ENCODE measurements around the gene ZIC1. TPM values are rescaled to one million over a fixed set of nuclear protein-coding genes. Genes with fewer than 3 reads are reported as not detected.

The ZIC1 gene
- total and polyA plus RNA-seq, 2 of the 4 experiments (the other 2 are of a cell fraction), result not detected

GRCh38 chr3:147418808-147419701 is 9.9 kb downstream of the ZIC1 start:
- H4K5ac ChIP-seq (ENCODE audit: low read depth, low read length), result no peak overlapping the region
- in situ Hi-C loops (cut with MboI; ENCODE audit: low sequenced_read_pairs), result no loop called here
- H3K9me3 ChIP-seq (ENCODE audit: control insufficient read depth, insufficient read depth, low read length), result peaks cover 20% of the 10 kb centered on the region
- H2AFZ ChIP-seq (replicated peaks; ENCODE audit: low read length, poor library complexity), result peak overlapping the region; percentile 28
- peak overlapping the region; percentile 23 for H3K4me3 ChIP-seq (ENCODE audit: insufficient read depth, low read depth, low read length)
- ChIA-PET CTCF (no interaction called here), POLR2A (ENCODE audit: unreplicated experiment) (interaction anchor here (0.6 kb wide), 1 partner anchor 93 kb away, joined by 3 read pairs; no protein-coding TSS in a partner anchor)
- no peak overlapping the region for H4K91ac ChIP-seq (ENCODE audit: insufficient read depth, low read depth, low read length)
- no peak overlapping the region for H3K56ac ChIP-seq (ENCODE audit: extremely low read depth, insufficient read depth, low read length)
- peak overlapping the region; percentile 15; the same call in 1 of the 2 replicates for H3K4me2 ChIP-seq (ENCODE audit: low read depth, low read length)
- TF ChIP-seq RCOR1 (IDR thresholded peaks at IDR 0.05; ENCODE audit: insufficient replicate concordance, low read length) (no peak), RFX5 (IDR thresholded peaks at IDR 0.05; ENCODE audit: low read depth, low read length) (no peak), MAZ (IDR thresholded peaks at IDR 0.05; ENCODE audit: borderline replicate concordance, low read depth, low read length) (no peak), USF2 (IDR thresholded peaks at IDR 0.05; ENCODE audit: low read depth, low read length) (no peak), CEBPB (IDR thresholded peaks at IDR 0.05; ENCODE audit: low read depth, low read length) (no peak), ELK1 (IDR thresholded peaks at IDR 0.05; ENCODE audit: borderline replicate concordance, low read depth, low read length) (no peak), RAD21 (IDR thresholded peaks at IDR 0.05; ENCODE audit: low read length) (no peak)
- ATAC-seq (ENCODE audit: low read depth) (peak; percentile 46; the same call in 1 of the 2 replicates), DNase-seq (peak; percentile 15)
- H3K14ac ChIP-seq (replicated peaks; ENCODE audit: low read depth, low read length), result no peak overlapping the region
- H3K36me3 ChIP-seq (ENCODE audit: control insufficient read depth, insufficient read depth, low read length), result no peaks in the 10 kb centered on the region
- no peaks in the 10 kb centered on the region for H3K9me1 ChIP-seq (ENCODE audit: insufficient read depth, low read length)
- no peaks in the 10 kb centered on the region for H3K79me1 ChIP-seq (ENCODE audit: low read depth in 1 of 2, low read length in 2 of 2)
- H3K23ac ChIP-seq (ENCODE audit: low read depth, low read length), result no peak overlapping the region
- no peak overlapping the region for H3K27ac ChIP-seq (ENCODE audit: insufficient read depth, low read length)
- no peaks in the 10 kb centered on the region for H3K4me1 ChIP-seq (ENCODE audit: control insufficient read depth, insufficient read depth, low read length)
- peaks cover 79% of the 10 kb centered on the region for H3K27me3 ChIP-seq (ENCODE audit: control insufficient read depth, insufficient read depth, low read length)
- dilution Hi-C loops (cut with HindIII; ENCODE audit: low sequenced_read_pairs, unreplicated experiment), result no loop called here
- no peak overlapping the region for H2BK15ac ChIP-seq (ENCODE audit: low read depth, low read length)
- H2BK5ac ChIP-seq (ENCODE audit: low read depth, low read length, poor library complexity, severe bottlenecking), result no peak overlapping the region
- no peak overlapping the region for H3K4ac ChIP-seq (ENCODE audit: low read depth, low read length)
- no peak overlapping the region for H3K18ac ChIP-seq (ENCODE audit: low read depth, low read length)
- no TSS peak for BruUV-seq (replicated peaks)
- H2BK120ac ChIP-seq (ENCODE audit: low read depth, low read length), result no peak overlapping the region
- intact Hi-C loops (cut with micrococcal nuclease), result loop anchor here (5.0 kb wide), 1 partner anchor 997 kb away; no protein-coding TSS in a partner anchor
- no peak overlapping the region for H2AK5ac ChIP-seq (ENCODE audit: low read depth, low read length)
- no peak overlapping the region for H4K8ac ChIP-seq (ENCODE audit: low read depth in 2 of 2, low read length in 2 of 2)
- no peaks in the 10 kb centered on the region for H4K20me1 ChIP-seq (ENCODE audit: insufficient read depth, low read length)
- H2BK20ac ChIP-seq (ENCODE audit: low read depth, low read length), result no peak overlapping the region
- WGBS, 2 experiments (ENCODE audit: extremely low coverage in 2 of 2, insufficient read length in 1 of 2), result 3% methylated on average over 8 of the region's 54 CpGs; no CpG with 5 or more reads in 1 of the 2 experiments
- H2AK9ac ChIP-seq (replicated peaks; ENCODE audit: low read depth, low read length, poor library complexity), result no peak overlapping the region
- no peak overlapping the region for H3K9ac ChIP-seq (ENCODE audit: low read depth, low read length)

All from IMR-90 (cell line).